ENCODE measurements around the gene ZNF432. TPM values are rescaled to one million over a fixed set of nuclear protein-coding genes. Genes with fewer than 3 reads are reported as not detected.

ZNF432 gene
- total and polyA plus RNA-seq, 2 of the 13 experiments (the other 11 are each of a cell fraction or from before 2014, with no cell fraction given): 4.1 to 8.7 TPM

GRCh38 chr19:51986309-51987291 is 62.0 kb downstream of the ZNF432 start, which contains the start of gene ZNF350 (continued):
- TF ChIP-seq NCOR1 (IDR thresholded peaks at IDR 0.05; ENCODE audit: borderline replicate concordance, low read length) (no peak; the same call in 1 of the 2 replicates), ZNF878 (CRISPR knock-in tag; IDR thresholded peaks at IDR 0.05) (no peak), ARNTL (CRISPR knock-in tag; IDR thresholded peaks at IDR 0.05) (no peak), CEBPB (IDR thresholded peaks at IDR 0.05; ENCODE audit: borderline replicate concordance, low read depth, low read length) (no peak), ZNF724P (CRISPR knock-in tag; IDR thresholded peaks at IDR 0.05; ENCODE audit: borderline replicate concordance) (no peak), KMT2A (CRISPR knock-in tag; IDR thresholded peaks at IDR 0.05) (peak; percentile 89), SRF (IDR thresholded peaks at IDR 0.05; ENCODE audit: low read depth, low read length) (peak; percentile 71), GLMP (CRISPR knock-in tag; IDR thresholded peaks at IDR 0.05; ENCODE audit: borderline replicate concordance) (no peak), ZNF569 (CRISPR knock-in tag; IDR thresholded peaks at IDR 0.05; ENCODE audit: borderline replicate concordance) (no peak), PCBP2 (optimal IDR thresholded peaks at IDR 0.05; ENCODE audit: low read depth, low read length, poor library complexity, severe bottlenecking) (no peak), IKZF4 (CRISPR knock-in tag; IDR thresholded peaks at IDR 0.05; ENCODE audit: borderline replicate concordance, low read depth, not compliant biosample characterization) (no peak), SKIL (CRISPR knock-in tag; IDR thresholded peaks at IDR 0.05; ENCODE audit: borderline replicate concordance) (no peak), ZNF296 (CRISPR knock-in tag; conservative IDR thresholded peaks at IDR 0.05) (no peak), RELA (CRISPR knock-in tag; IDR thresholded peaks at IDR 0.05) (no peak), SALL1 (CRISPR knock-in tag; IDR thresholded peaks at IDR 0.05) (peak; percentile 80)
- TF ChIP-seq, protein P1, sequence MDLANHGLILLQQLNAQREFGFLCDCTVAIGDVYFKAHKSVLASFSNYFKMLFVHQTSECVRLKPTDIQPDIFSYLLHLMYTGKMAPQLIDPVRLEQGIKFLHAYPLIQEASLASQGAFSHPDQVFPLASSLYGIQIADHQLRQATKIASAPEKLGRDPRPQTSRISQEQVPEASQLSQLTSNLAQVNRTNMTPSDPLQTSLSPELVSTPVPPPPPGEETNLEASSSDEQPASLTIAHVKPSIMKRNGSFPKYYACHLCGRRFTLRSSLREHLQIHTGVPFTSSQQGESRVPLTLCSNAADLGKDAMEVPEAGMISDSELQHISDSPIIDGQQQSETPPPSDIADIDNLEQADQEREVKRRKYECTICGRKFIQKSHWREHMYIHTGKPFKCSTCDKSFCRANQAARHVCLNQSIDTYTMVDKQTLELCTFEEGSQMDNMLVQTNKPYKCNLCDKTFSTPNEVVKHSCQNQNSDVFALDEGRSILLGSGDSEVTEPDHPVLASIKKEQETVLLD (CRISPR knock-in tag; IDR thresholded peaks at IDR 0.05; ENCODE audit: low read depth): no peak
- TF ChIP-seq, protein P2, sequence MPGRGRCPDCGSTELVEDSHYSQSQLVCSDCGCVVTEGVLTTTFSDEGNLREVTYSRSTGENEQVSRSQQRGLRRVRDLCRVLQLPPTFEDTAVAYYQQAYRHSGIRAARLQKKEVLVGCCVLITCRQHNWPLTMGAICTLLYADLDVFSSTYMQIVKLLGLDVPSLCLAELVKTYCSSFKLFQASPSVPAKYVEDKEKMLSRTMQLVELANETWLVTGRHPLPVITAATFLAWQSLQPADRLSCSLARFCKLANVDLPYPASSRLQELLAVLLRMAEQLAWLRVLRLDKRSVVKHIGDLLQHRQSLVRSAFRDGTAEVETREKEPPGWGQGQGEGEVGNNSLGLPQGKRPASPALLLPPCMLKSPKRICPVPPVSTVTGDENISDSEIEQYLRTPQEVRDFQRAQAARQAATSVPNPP (CRISPR knock-in tag; IDR thresholded peaks at IDR 0.05): no peak
- TF ChIP-seq, protein P3, sequence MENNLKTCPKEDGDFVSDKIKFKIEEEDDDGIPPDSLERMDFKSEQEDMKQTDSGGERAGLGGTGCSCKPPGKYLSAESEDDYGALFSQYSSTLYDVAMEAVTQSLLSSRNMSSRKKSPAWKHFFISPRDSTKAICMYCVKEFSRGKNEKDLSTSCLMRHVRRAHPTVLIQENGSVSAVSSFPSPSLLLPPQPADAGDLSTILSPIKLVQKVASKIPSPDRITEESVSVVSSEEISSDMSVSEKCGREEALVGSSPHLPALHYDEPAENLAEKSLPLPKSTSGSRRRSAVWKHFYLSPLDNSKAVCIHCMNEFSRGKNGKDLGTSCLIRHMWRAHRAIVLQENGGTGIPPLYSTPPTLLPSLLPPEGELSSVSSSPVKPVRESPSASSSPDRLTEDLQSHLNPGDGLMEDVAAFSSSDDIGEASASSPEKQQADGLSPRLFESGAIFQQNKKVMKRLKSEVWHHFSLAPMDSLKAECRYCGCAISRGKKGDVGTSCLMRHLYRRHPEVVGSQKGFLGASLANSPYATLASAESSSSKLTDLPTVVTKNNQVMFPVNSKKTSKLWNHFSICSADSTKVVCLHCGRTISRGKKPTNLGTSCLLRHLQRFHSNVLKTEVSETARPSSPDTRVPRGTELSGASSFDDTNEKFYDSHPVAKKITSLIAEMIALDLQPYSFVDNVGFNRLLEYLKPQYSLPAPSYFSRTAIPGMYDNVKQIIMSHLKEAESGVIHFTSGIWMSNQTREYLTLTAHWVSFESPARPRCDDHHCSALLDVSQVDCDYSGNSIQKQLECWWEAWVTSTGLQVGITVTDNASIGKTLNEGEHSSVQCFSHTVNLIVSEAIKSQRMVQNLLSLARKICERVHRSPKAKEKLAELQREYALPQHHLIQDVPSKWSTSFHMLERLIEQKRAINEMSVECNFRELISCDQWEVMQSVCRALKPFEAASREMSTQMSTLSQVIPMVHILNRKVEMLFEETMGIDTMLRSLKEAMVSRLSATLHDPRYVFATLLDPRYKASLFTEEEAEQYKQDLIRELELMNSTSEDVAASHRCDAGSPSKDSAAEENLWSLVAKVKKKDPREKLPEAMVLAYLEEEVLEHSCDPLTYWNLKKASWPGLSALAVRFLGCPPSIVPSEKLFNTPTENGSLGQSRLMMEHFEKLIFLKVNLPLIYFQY (CRISPR knock-in tag; IDR thresholded peaks at IDR 0.05; ENCODE audit: borderline replicate concordance): peak; percentile 59; the same call in 1 of the 2 replicates
